ENCODE data around the gene PIN4.

PIN4 gene

GRCh38 chrX:72205706-72206105 is 24.1 kb downstream of the PIN4 start:
- Histone ChIP-seq H3K4me2 (ENCODE audit: low read depth, low read length) (no peak overlapping the region), H3K9me2 (replicated peaks; ENCODE audit: insufficient read depth, low read length) (no peaks in the 10 kb centered on the region), H3K4me1 (ENCODE audit: low read length) (no peaks in the 10 kb centered on the region), H2AFZ (ENCODE audit: low read length) (no peak overlapping the region), H3K36me3 (replicated peaks; ENCODE audit: insufficient read depth, low read length) (no peaks in the 10 kb centered on the region), H4K20me1 (ENCODE audit: insufficient read depth, low read length) (no peaks in the 10 kb centered on the region), H3F3A (ENCODE audit: insufficient read depth, low read length) (no peaks in the 10 kb centered on the region), H3K4me3 (ENCODE audit: low read length) (no peak overlapping the region), H3K9ac (ENCODE audit: low read length) (no peak overlapping the region), H3K9me3 (replicated peaks; ENCODE audit: insufficient read depth, low read length) (no peaks in the 10 kb centered on the region), H3K27me3 (replicated peaks; ENCODE audit: insufficient read depth, low read length) (no peaks in the 10 kb centered on the region), H3K27ac (ENCODE audit: low read length) (no peak overlapping the region), H3K79me2 (ENCODE audit: low read length) (peaks cover 27% of the 10 kb centered on the region)
- DNase-seq: no peak
- TF ChIP-seq EZH2 (optimal IDR thresholded peaks at IDR 0.05; ENCODE audit: low read depth, low read length): no peak
- no peak for TF ChIP-seq EZH2phosphoT487 (IDR thresholded peaks at IDR 0.05; ENCODE audit: low read length)
- TF ChIP-seq CTCF (IDR thresholded peaks at IDR 0.05; ENCODE audit: low read length): no peak

- H3K4me1 ChIP-seq (ENCODE audit: low read length): no peaks in the 10 kb centered on the region
- no peaks in the 10 kb centered on the region for H3K36me3 ChIP-seq (replicated peaks; ENCODE audit: insufficient read depth, low read length)
- DNase-seq: no peak
- H3K4me2 ChIP-seq (ENCODE audit: low read depth, low read length): no peak overlapping the region
- H3K9me3 ChIP-seq (replicated peaks; ENCODE audit: insufficient read depth, low read length): no peaks in the 10 kb centered on the region
- no peak overlapping the region for H3K27ac ChIP-seq (ENCODE audit: low read length)
- H2AFZ ChIP-seq (ENCODE audit: low read length): no peak overlapping the region
- H3K9me2 ChIP-seq (replicated peaks; ENCODE audit: insufficient read depth, low read length): no peaks in the 10 kb centered on the region
- no peaks in the 10 kb centered on the region for H3K27me3 ChIP-seq (replicated peaks; ENCODE audit: insufficient read depth, low read length)
- H3K79me2 ChIP-seq (ENCODE audit: low read length): peaks cover 32% of the 10 kb centered on the region
- H3K4me3 ChIP-seq (ENCODE audit: low read length): no peak overlapping the region
- TF ChIP-seq CTCF (IDR thresholded peaks at IDR 0.05; ENCODE audit: low read length): no peak
- no peak for TF ChIP-seq EZH2 (optimal IDR thresholded peaks at IDR 0.05; ENCODE audit: low read depth, low read length)
- no peak for TF ChIP-seq EZH2phosphoT487 (IDR thresholded peaks at IDR 0.05; ENCODE audit: low read length)
- no peak overlapping the region for H3K9ac ChIP-seq (ENCODE audit: low read length)
- H3F3A ChIP-seq (ENCODE audit: insufficient read depth, low read length): no peaks in the 10 kb centered on the region
- no peaks in the 10 kb centered on the region for H4K20me1 ChIP-seq (ENCODE audit: insufficient read depth, low read length)
Observed at GRCh38 chrX:72207366-72207765, 25.8 kb downstream of the PIN4 start.

GRCh38 chrX:72208126-72208800 is 26.7 kb downstream of the PIN4 start:
- Histone ChIP-seq H3K36me3 (replicated peaks; ENCODE audit: insufficient read depth, low read length) (no peaks in the 10 kb centered on the region), H3K4me1 (ENCODE audit: low read length) (no peaks in the 10 kb centered on the region), H3K9ac (ENCODE audit: low read length) (no peak overlapping the region), H3K9me2 (replicated peaks; ENCODE audit: insufficient read depth, low read length) (no peaks in the 10 kb centered on the region), H3K79me2 (ENCODE audit: low read length) (peaks cover 36% of the 10 kb centered on the region), H3K27me3 (replicated peaks; ENCODE audit: insufficient read depth, low read length) (no peaks in the 10 kb centered on the region), H3K4me3 (ENCODE audit: low read length) (no peak overlapping the region), H3K27ac (ENCODE audit: low read length) (no peak overlapping the region), H3K9me3 (replicated peaks; ENCODE audit: insufficient read depth, low read length) (no peaks in the 10 kb centered on the region), H2AFZ (ENCODE audit: low read length) (no peak overlapping the region), H3K4me2 (ENCODE audit: low read depth, low read length) (no peak overlapping the region), H3F3A (ENCODE audit: insufficient read depth, low read length) (no peaks in the 10 kb centered on the region), H4K20me1 (ENCODE audit: insufficient read depth, low read length) (no peaks in the 10 kb centered on the region)
- no peak for TF ChIP-seq EZH2 (optimal IDR thresholded peaks at IDR 0.05; ENCODE audit: low read depth, low read length)
- TF ChIP-seq CTCF (IDR thresholded peaks at IDR 0.05; ENCODE audit: low read length): no peak
- TF ChIP-seq EZH2phosphoT487 (IDR thresholded peaks at IDR 0.05; ENCODE audit: low read length): no peak
- no peak for DNase-seq

All from MM.1S (cell line).